DOHH2 (cell line): ENCODE data around the gene MYO5A.
"Not testable (repeated sequence)": the region's sequence is repeated elsewhere in the genome, so short reads cannot be mapped to it uniquely, and the experiment has no call there.

Experiments used
- H3F3A ChIP-seq: fragments of 200-600 bp; sonication (generic), shearing (Covaris generic); 2 replicates; pipeline ENCODE4 v1.6.0; 2016; ENCODE audit warnings: antibody characterized with exemption, mild to moderate bottlenecking; ENCODE audit not compliant: control insufficient read depth, insufficient read depth
- H3K27ac ChIP-seq: fragments of 200-600 bp; sonication (generic); 2 replicates; pipeline ENCODE4 v1.5.1; 2014; ENCODE audit warnings: low read depth, mild to moderate bottlenecking, low read length, moderate library complexity
- H3K27me3 ChIP-seq: fragments of 200-600 bp; sonication (generic); 2 replicates; pipeline ENCODE4 v1.6.1; 2014; ENCODE audit warnings: mild to moderate bottlenecking, low read length, mixed read lengths; ENCODE audit not compliant: control insufficient read depth
- H3K36me3 ChIP-seq: fragments of 200-600 bp; sonication (generic); 2 replicates; pipeline ENCODE4 v1.6.1; 2014; ENCODE audit warnings: mild to moderate bottlenecking, low read length, moderate library complexity, mixed read lengths; ENCODE audit not compliant: control insufficient read depth
- H3K4me1 ChIP-seq: fragments of 200-600 bp; sonication (generic); 2 replicates; pipeline ENCODE4 v1.6.1; 2014; ENCODE audit warnings: mild to moderate bottlenecking, low read length, mixed read lengths; ENCODE audit not compliant: control insufficient read depth
- H3K4me2 ChIP-seq: fragments of 200-600 bp; sonication (generic); 2 replicates; pipeline ENCODE4 v1.6.0; 2014; ENCODE audit warnings: mild to moderate bottlenecking, low read length, moderate library complexity
- H3K4me3 ChIP-seq: fragments of 200-600 bp; sonication (generic); 2 replicates; pipeline ENCODE4 v1.5.1; 2014; ENCODE audit warnings: mild to moderate bottlenecking, low read length, mixed read lengths
- H3K79me2 ChIP-seq: fragments of 200-600 bp; sonication (generic); 2 replicates; pipeline ENCODE4 v1.6.1; 2014; ENCODE audit warnings: mild to moderate bottlenecking, low read length, mixed read lengths; ENCODE audit not compliant: control insufficient read depth
- H3K9me2 ChIP-seq: fragments of 200-600 bp; sonication (generic); replicated peaks from 2 replicates; pipeline ENCODE4 v1.6.1; 2014; ENCODE audit warnings: mild to moderate bottlenecking, low read length, mixed read lengths; ENCODE audit not compliant: control insufficient read depth
- H3K9me3 ChIP-seq: fragments of 200-600 bp; sonication (generic); 2 replicates; pipeline ENCODE4 v1.6.1; 2014; ENCODE audit warnings: antibody characterized with exemption, low read length, mixed read lengths; ENCODE audit not compliant: control insufficient read depth, insufficient read depth
- H4K20me1 ChIP-seq: fragments of 200-600 bp; sonication (generic); 2 replicates; pipeline ENCODE4 v1.6.0; 2014; ENCODE audit warnings: low read depth, mild to moderate bottlenecking, antibody characterized with exemption, low read length, moderate library complexity; ENCODE audit not compliant: control insufficient read depth, insufficient read depth
- CTCF ChIP-seq: fragments of 200-600 bp; sonication (generic); IDR thresholded peaks from one replicate; pipeline ENCODE4 v1.5.1; 2014; ENCODE audit warnings: antibody characterized with exemption, mild to moderate bottlenecking, low read depth, low read length; ENCODE audit not compliant: poor library complexity, severe bottlenecking
- EZH2phosphoT487 ChIP-seq: fragments of 200-600 bp; sonication (generic); IDR thresholded peaks from 2 replicates; pipeline ENCODE4 v1.6.1; 2017; ENCODE audit warnings: borderline replicate concordance, mild to moderate bottlenecking, antibody characterized with exemption, low read length, moderate library complexity, mixed read lengths

MYO5A gene

GRCh38 chr15:52445954-52446353 is 82.7 kb downstream of the MYO5A start:
- TF ChIP-seq CTCF, result no peak
- no peak for TF ChIP-seq EZH2phosphoT487
- no peaks in the 10 kb centered on the region for H3K9me2 ChIP-seq
- H3K4me2 ChIP-seq, result no peak overlapping the region
- H3K36me3 ChIP-seq, result no peaks in the 10 kb centered on the region
- no peaks in the 10 kb centered on the region for H3F3A ChIP-seq
- H4K20me1 ChIP-seq, result no peaks in the 10 kb centered on the region
- no peaks in the 10 kb centered on the region for H3K9me3 ChIP-seq
- H3K27me3 ChIP-seq, result no peaks in the 10 kb centered on the region
- no peak overlapping the region for H3K4me3 ChIP-seq
- H3K27ac ChIP-seq, result no peak overlapping the region
- no peaks in the 10 kb centered on the region for H3K4me1 ChIP-seq
- H3K79me2 ChIP-seq, result peaks cover 3% of the 10 kb centered on the region; the same call in 1 of the 2 replicates

GRCh38 chr15:52445553-52445952 is 83.1 kb downstream of the MYO5A start:
- Histone ChIP-seq H3K27me3 (no peaks in the 10 kb centered on the region), H3K4me2 (no peak overlapping the region), H3K9me3 (no peaks in the 10 kb centered on the region), H3K27ac (no peak overlapping the region), H3K4me3 (no peak overlapping the region), H3K79me2 (peaks cover 3% of the 10 kb centered on the region; the same call in 1 of the 2 replicates), H3F3A (no peaks in the 10 kb centered on the region), H3K9me2 (no peaks in the 10 kb centered on the region), H3K4me1 (no peaks in the 10 kb centered on the region), H4K20me1 (no peaks in the 10 kb centered on the region), H3K36me3 (no peaks in the 10 kb centered on the region)
- TF ChIP-seq EZH2phosphoT487, result no peak
- no peak for TF ChIP-seq CTCF

- H3K9me2 ChIP-seq, H3K36me3 ChIP-seq, H4K20me1 ChIP-seq, H3K4me2 ChIP-seq, H3K4me3 ChIP-seq, H3F3A ChIP-seq, H3K9me3 ChIP-seq, H3K27ac ChIP-seq, H3K4me1 ChIP-seq, H3K27me3 ChIP-seq, H3K79me2 ChIP-seq: not testable (repeated sequence)
Observed at GRCh38 chr15:52443205-52443604, 85.5 kb downstream of the MYO5A start.

GRCh38 chr15:52441841-52442240 is 86.8 kb downstream of the MYO5A start:
- Histone ChIP-seq H3K79me2 (no peaks in the 10 kb centered on the region; the same call in 1 of the 2 replicates), H3K27ac (no peak overlapping the region)

More at GRCh38 chr15:52441841-52442240, 86.8 kb downstream of the MYO5A start:
- Histone ChIP-seq H4K20me1 (no peaks in the 10 kb centered on the region), H3K9me3 (no peaks in the 10 kb centered on the region), H3K4me3 (no peak overlapping the region), H3K36me3 (no peaks in the 10 kb centered on the region), H3K27me3 (no peaks in the 10 kb centered on the region), H3K4me2 (no peak overlapping the region), H3K4me1 (no peaks in the 10 kb centered on the region), H3K9me2 (no peaks in the 10 kb centered on the region), H3F3A (no peaks in the 10 kb centered on the region)
- TF ChIP-seq CTCF (no peak), EZH2phosphoT487 (no peak)
